SK-N-SH (cell line): ENCODE data around the gene PPP1R8. TPM values are rescaled to one million over a fixed set of nuclear protein-coding genes. Genes with fewer than 3 reads are reported as not detected.

Experiments used
- CTCF ChIA-PET: fragments of 300-600, 350-600 bp; formaldehyde crosslinking; extraction: SDS; loops from one replicate; lab custom pipeline; 2021; lab: Yijun Ruan, JAX
- POLR2A ChIA-PET: fragments of 350-600 bp; sonication (Branson Sonifier 250); formaldehyde crosslinking; extraction: SDS; loops from one replicate; lab custom pipeline; 2020; ENCODE audit warnings: antibody characterized with exemption, inconsistent platforms; lab: Yijun Ruan, JAX
- DNase-seq: peaks from one replicate; pipeline ENCODE4 v3.0.0; 2012
- H2AFZ ChIP-seq: fragments of 200-600 bp; sonication (generic); 2 replicates; pipeline ENCODE4 v1.8.1; 2016; ENCODE audit warnings: antibody characterized with exemption, mild to moderate bottlenecking, low read depth
- H3F3A ChIP-seq: fragments of 200-600 bp; sonication (generic); replicated peaks from 2 replicates; pipeline ENCODE3; 2016; ENCODE audit warnings: antibody characterized with exemption, mild to moderate bottlenecking; ENCODE audit not compliant: insufficient read depth
- H3K27ac ChIP-seq, 2 experiments: fragments of 200-500 bp in 1 of 2; fragments of 200-600 bp in 1 of 2; sonication (Bioruptor generic) in 1 of 2; sonication (generic), shearing (Covaris generic) in 1 of 2; 2 replicates each; pipeline versions ENCODE4 v1.5.1 to v1.6.1; 2014 to 2016; ENCODE audit warnings: low read depth in 2 of 2, inconsistent platforms in 1 of 2, low read length in 1 of 2, mild to moderate bottlenecking in 1 of 2, mixed read lengths in 1 of 2
- H3K27me3 ChIP-seq: fragments of 200-600 bp; sonication (generic), shearing (Covaris generic); 2 replicates; pipeline ENCODE4 v1.6.1; 2016; ENCODE audit warnings: mixed run types; ENCODE audit not compliant: insufficient read depth
- H3K36me3 ChIP-seq, 2 experiments: fragments of 200-500 bp in 1 of 2; fragments of 200-600 bp in 1 of 2; sonication (Bioruptor generic) in 1 of 2; sonication (generic) in 1 of 2; replicated peaks in 1 of 2; 2 replicates each; pipeline versions ENCODE3 to v1.5.1; 2014 to 2016; ENCODE audit warnings: low read length in 1 of 2, mild to moderate bottlenecking in 1 of 2; ENCODE audit not compliant: insufficient read depth in 2 of 2, control insufficient read depth in 1 of 2
- H3K4me1 ChIP-seq, 2 experiments: fragments of 200-500 bp in 1 of 2; fragments of 200-600 bp in 1 of 2; sonication (Bioruptor generic) in 1 of 2; sonication (generic), shearing (Covaris generic) in 1 of 2; 2 replicates each; pipeline versions ENCODE4 v1.5.1 to v1.6.1; 2014 to 2016; ENCODE audit warnings: low read depth in 1 of 2, low read length in 1 of 2, mixed run types in 1 of 2; ENCODE audit not compliant: insufficient read depth in 2 of 2, control insufficient read depth in 1 of 2
- H3K4me2 ChIP-seq: fragments of 200-600 bp; sonication (generic), shearing (Covaris generic); 2 replicates; pipeline ENCODE4 v1.6.1; 2017; ENCODE audit warnings: mixed run types
- H3K4me3 ChIP-seq, 2 experiments: fragments of 200-500 bp in 1 of 2; fragments of 200-600 bp in 1 of 2; sonication (Bioruptor generic) in 1 of 2; sonication (generic), shearing (Covaris generic) in 1 of 2; 2 replicates each; pipeline versions ENCODE4 v1.5.1 to v1.8.1; 2014 to 2016; ENCODE audit warnings: low read depth in 2 of 2, inconsistent platforms in 1 of 2, low read length in 1 of 2, mild to moderate bottlenecking in 1 of 2, mixed read lengths in 1 of 2, moderate library complexity in 1 of 2
- H3K79me2 ChIP-seq: fragments of 200-600 bp; sonication (generic); 2 replicates; pipeline ENCODE4 v1.8.1; 2017; ENCODE audit warnings: mild to moderate bottlenecking; ENCODE audit not compliant: insufficient read depth
- H3K9ac ChIP-seq: fragments of 200-600 bp; sonication (generic); 2 replicates; pipeline ENCODE4 v1.6.1; 2017; ENCODE audit warnings: mixed run types
- H3K9me2 ChIP-seq: fragments of 200-600 bp; sonication (generic); 2 replicates; pipeline ENCODE4 v1.6.1; 2017; ENCODE audit warnings: mixed run types
- H3K9me3 ChIP-seq: fragments of 200-600 bp; sonication (generic); 2 replicates; pipeline ENCODE4 v1.6.1; 2017; ENCODE audit warnings: mixed run types, mild to moderate bottlenecking, moderate library complexity
- H4K20me1 ChIP-seq: fragments of 200-600 bp; sonication (generic); 2 replicates; pipeline ENCODE4 v1.6.1; 2017; ENCODE audit warnings: mild to moderate bottlenecking, mixed run types; ENCODE audit not compliant: insufficient read depth
- CHD2 ChIP-seq: fragments of 150-350 bp; IDR thresholded peaks from 2 replicates; pipeline ENCODE4 v1.6.1; 2018; ENCODE audit warnings: low read length; ENCODE audit not compliant: partially characterized antibody
- ELF1 ChIP-seq: IDR thresholded peaks from 2 replicates; pipeline ENCODE4 v1.4.0; 2012
- EZH2phosphoT487 ChIP-seq: fragments of 200-600 bp; sonication (generic); IDR thresholded peaks from 2 replicates; pipeline ENCODE4 v1.6.1; 2017; ENCODE audit warnings: low read depth, mixed run types, mild to moderate bottlenecking, antibody characterized with exemption, moderate library complexity, borderline replicate concordance
- GABPA ChIP-seq: IDR thresholded peaks from 2 replicates; pipeline ENCODE4 v1.4.0; 2012; ENCODE audit warnings: low read depth, mild to moderate bottlenecking
- GATA2 ChIP-seq: sonication (generic); formaldehyde crosslinking; IDR thresholded peaks from 2 replicates; pipeline ENCODE4 v1.5.0; 2020; ENCODE audit warnings: mild to moderate bottlenecking, missing genetic modification reagents
- RFX5 ChIP-seq: IDR thresholded peaks from 2 replicates; pipeline ENCODE4 v1.6.1; 2012; ENCODE audit warnings: mild to moderate bottlenecking, improper control_type of control experiment, low read length
- SMC3 ChIP-seq: IDR thresholded peaks from 2 replicates; pipeline ENCODE4 v1.6.1; 2012; ENCODE audit warnings: low read depth, low read length, improper control_type of control experiment
- TAF1 ChIP-seq: IDR thresholded peaks from 2 replicates; pipeline ENCODE4 v1.6.1; 2012; ENCODE audit warnings: low read depth, mild to moderate bottlenecking, low read length, moderate library complexity, borderline replicate concordance
- TEAD4 ChIP-seq: IDR thresholded peaks from 2 replicates; pipeline ENCODE4 v1.4.0; 2012; ENCODE audit warnings: mild to moderate bottlenecking, borderline replicate concordance; ENCODE audit not compliant: insufficient read depth
- USF1 ChIP-seq: IDR thresholded peaks from 2 replicates; pipeline ENCODE4 v1.4.0; 2012; ENCODE audit warnings: low read depth, borderline replicate concordance
- USF2 ChIP-seq: fragments of 150-350 bp; IDR thresholded peaks from 2 replicates; pipeline ENCODE4 v1.6.1; 2017; ENCODE audit warnings: antibody characterized with exemption, low read length, low read depth, borderline replicate concordance
- WGBS: methylation state at CpG from one replicate; pipeline ENCODE4 v1.1.6; 2017; ENCODE audit warnings: low lambda C conversion rate; 5-methylcytosine and 5-hydroxymethylcytosine counted together
- polyA plus RNA-seq, 3 experiments: library from polyadenylated mRNA; depleted of rRNA; stranded (reverse); fragments of >200 nt; gene quantifications; 2 replicates each; pipeline ENCODE4 v1.2.3, GENCODE V29; 2012
- TF ChIP-seq, protein P1 (sequence below): IDR thresholded peaks from 2 replicates; pipeline ENCODE4 v1.6.1; 2012; ENCODE audit warnings: mild to moderate bottlenecking, low read depth, low read length, moderate library complexity

The PPP1R8 gene
- polyA plus RNA-seq, 1 of the 3 experiments (the other 2 are of a cell fraction), result 41.8 TPM

DNA sequence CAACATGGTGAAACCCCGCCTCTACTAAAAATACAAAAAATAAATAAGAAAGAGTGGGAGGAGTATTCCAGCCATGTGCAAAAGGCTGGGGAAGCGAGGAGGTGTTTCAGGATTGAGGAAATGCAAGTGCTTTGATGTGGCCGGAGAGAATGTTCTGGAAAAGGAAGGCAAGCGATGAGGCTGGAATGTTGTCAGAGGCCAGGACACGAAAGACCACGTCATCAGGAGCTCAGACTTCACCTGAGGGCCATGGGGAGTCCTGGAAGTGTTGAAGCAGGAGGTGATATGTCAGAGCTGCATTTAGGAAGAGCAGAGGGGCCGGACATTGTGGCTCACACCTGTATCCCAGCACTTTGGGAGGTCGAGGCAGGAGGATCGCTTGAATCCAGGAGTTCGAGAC, 30.9 kb downstream of the PPP1R8 start (continued):
- TF ChIP-seq USF1 (no peak), GABPA (no peak), EZH2phosphoT487 (no peak), RFX5 (no peak), ELF1 (no peak)
- TF ChIP-seq, protein P1, sequence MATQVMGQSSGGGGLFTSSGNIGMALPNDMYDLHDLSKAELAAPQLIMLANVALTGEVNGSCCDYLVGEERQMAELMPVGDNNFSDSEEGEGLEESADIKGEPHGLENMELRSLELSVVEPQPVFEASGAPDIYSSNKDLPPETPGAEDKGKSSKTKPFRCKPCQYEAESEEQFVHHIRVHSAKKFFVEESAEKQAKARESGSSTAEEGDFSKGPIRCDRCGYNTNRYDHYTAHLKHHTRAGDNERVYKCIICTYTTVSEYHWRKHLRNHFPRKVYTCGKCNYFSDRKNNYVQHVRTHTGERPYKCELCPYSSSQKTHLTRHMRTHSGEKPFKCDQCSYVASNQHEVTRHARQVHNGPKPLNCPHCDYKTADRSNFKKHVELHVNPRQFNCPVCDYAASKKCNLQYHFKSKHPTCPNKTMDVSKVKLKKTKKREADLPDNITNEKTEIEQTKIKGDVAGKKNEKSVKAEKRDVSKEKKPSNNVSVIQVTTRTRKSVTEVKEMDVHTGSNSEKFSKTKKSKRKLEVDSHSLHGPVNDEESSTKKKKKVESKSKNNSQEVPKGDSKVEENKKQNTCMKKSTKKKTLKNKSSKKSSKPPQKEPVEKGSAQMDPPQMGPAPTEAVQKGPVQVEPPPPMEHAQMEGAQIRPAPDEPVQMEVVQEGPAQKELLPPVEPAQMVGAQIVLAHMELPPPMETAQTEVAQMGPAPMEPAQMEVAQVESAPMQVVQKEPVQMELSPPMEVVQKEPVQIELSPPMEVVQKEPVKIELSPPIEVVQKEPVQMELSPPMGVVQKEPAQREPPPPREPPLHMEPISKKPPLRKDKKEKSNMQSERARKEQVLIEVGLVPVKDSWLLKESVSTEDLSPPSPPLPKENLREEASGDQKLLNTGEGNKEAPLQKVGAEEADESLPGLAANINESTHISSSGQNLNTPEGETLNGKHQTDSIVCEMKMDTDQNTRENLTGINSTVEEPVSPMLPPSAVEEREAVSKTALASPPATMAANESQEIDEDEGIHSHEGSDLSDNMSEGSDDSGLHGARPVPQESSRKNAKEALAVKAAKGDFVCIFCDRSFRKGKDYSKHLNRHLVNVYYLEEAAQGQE, result no peak

GRCh38 chr1:27862004-27862403, 31.4 kb downstream of the PPP1R8 start:
- no peaks in the 10 kb centered on the region for H3K9me2 ChIP-seq
- peaks cover 3% of the 10 kb centered on the region for H3F3A ChIP-seq
- 80% methylated on average over 3 of the region's 3 CpGs for WGBS
- no peaks in the 10 kb centered on the region for H3K9me3 ChIP-seq
- CTCF ChIA-PET, result no interaction called here
- H3K4me1 ChIP-seq, result peaks cover 6 to 12% of the 10 kb centered on the region in 2 experiments; a peak in 3 of 4 replicates
- no peak overlapping the region for H3K4me2 ChIP-seq
- no peak overlapping the region for H2AFZ ChIP-seq
- no peaks in the 10 kb centered on the region for H4K20me1 ChIP-seq
- no peak overlapping the region for H3K9ac ChIP-seq
- no peaks in the 10 kb centered on the region for H3K36me3 ChIP-seq
- no peak for TF ChIP-seq SMC3
- no peak for TF ChIP-seq CHD2
- no peak for TF ChIP-seq GABPA
- no peak for TF ChIP-seq TAF1
- no peak for TF ChIP-seq USF2
- no peak for TF ChIP-seq TEAD4
- TF ChIP-seq GATA2, result no peak
- TF ChIP-seq EZH2phosphoT487, result no peak
- no peaks in the 10 kb centered on the region for H3K79me2 ChIP-seq
- no peaks in the 10 kb centered on the region for H3K27me3 ChIP-seq
- DNase-seq, result no peak
- POLR2A ChIA-PET, result no interaction called here
- H3K27ac ChIP-seq, result no peak overlapping the region
- no peak overlapping the region for H3K4me3 ChIP-seq
